Measurements from ENCODE around the gene PLAAT1. TPM values are rescaled to one million over a fixed set of nuclear protein-coding genes. Genes with fewer than 3 reads are reported as not detected.

PLAAT1 gene
- total RNA-seq, result 10 to 100 TPM in 3 of 4 donors, 1 to 10 TPM in 1; 10.0 to 17.4 (median 12.6) TPM
- 12.4 TPM for polyA plus RNA-seq
- long read RNA-seq, donor 1, transcript HRASLS-201 (4 exons, 1,066 nt), result major isoform, 9 of 20 reads
- long read RNA-seq, donor 1, partial matches to known transcripts, result 0 of 20 reads
- long read RNA-seq, donor 1, other reads (novel, unspliced or antisense), result 11 of 20 reads
- long read RNA-seq, donor 2, transcript HRASLS-201 (4 exons, 1,066 nt), result major isoform, 5 of 9 reads
- long read RNA-seq, donor 2, partial matches to known transcripts, result 0 of 9 reads
- long read RNA-seq, donor 2, other reads (novel, unspliced or antisense), result 4 of 9 reads
- long read RNA-seq, donor 3, transcript HRASLS-201 (4 exons, 1,066 nt), result major isoform, 9 of 21 reads
- long read RNA-seq, donor 3, partial matches to known transcripts, result 0 of 21 reads
- long read RNA-seq, donor 3, other reads (novel, unspliced or antisense), result 12 of 21 reads
- long read RNA-seq, donor 4, transcript HRASLS-201 (4 exons, 1,066 nt), result major isoform, 6 of 16 reads
- long read RNA-seq, donor 4, partial matches to known transcripts, result 0 of 16 reads
- long read RNA-seq, donor 4, other reads (novel, unspliced or antisense), result 10 of 16 reads

GRCh38 chr3:193240850-193241706, at the start of gene PLAAT1:
TSS of gene PLAAT1 (plus strand) at chr3:193241222. CDS start at chr3:193255651, 14,429 bp downstream.
- peak within 1 kb of the TSS; percentile 96 for H3K27ac ChIP-seq (ENCODE audit: low read length)
- WGBS, result under 1% methylated on average over 93 of the region's 93 CpGs
- intact Hi-C loops (cut with DNase I), result no loop called here
- H3K4me1 ChIP-seq (ENCODE audit: control insufficient read depth, insufficient read depth, low read length), result peaks cover 1% of the 10 kb centered on the region
- no peaks in the 10 kb centered on the region for H3K27me3 ChIP-seq (ENCODE audit: control insufficient read depth, insufficient read depth)
- no peaks in the 10 kb centered on the region for H3K9me3 ChIP-seq (ENCODE audit: control insufficient read depth, low read length)
- DNase-seq (peak; percentile 82 to 90 (median 89)), ATAC-seq (peak; percentile 96 to 98)
- peak within 1 kb of the TSS; percentile 41 for H3K4me3 ChIP-seq (ENCODE audit: low read length)

GRCh38 chr3:193194371-193194770, 46.7 kb upstream of the PLAAT1 start:
- H3K27ac ChIP-seq (ENCODE audit: low read length), result no peak overlapping the region
- H3K27me3 ChIP-seq (ENCODE audit: control insufficient read depth, insufficient read depth), result no peaks in the 10 kb centered on the region
- no peaks in the 10 kb centered on the region for H3K9me3 ChIP-seq (ENCODE audit: control insufficient read depth, low read length)
- DNase-seq (no peak), ATAC-seq (no peak)
- 22% methylated on average over 3 of the region's 3 CpGs for WGBS
- peaks cover 2% of the 10 kb centered on the region for H3K4me1 ChIP-seq (ENCODE audit: control insufficient read depth, insufficient read depth, low read length)
- no peak overlapping the region for H3K4me3 ChIP-seq (ENCODE audit: low read length)
- intact Hi-C loops (cut with DNase I), result no loop called here

- DNase-seq (no peak), ATAC-seq (no peak)
Measured at GRCh38 chr3:193196746-193197145, 44.3 kb upstream of the PLAAT1 start.

GRCh38 chr3:193207290-193208273, 33.4 kb upstream of the PLAAT1 start:
- Histone ChIP-seq H3K9me3 (ENCODE audit: control insufficient read depth, low read length) (no peaks in the 10 kb centered on the region), H3K27ac (ENCODE audit: low read length) (no peak overlapping the region), H3K4me1 (ENCODE audit: control insufficient read depth, insufficient read depth, low read length) (no peaks in the 10 kb centered on the region), H3K27me3 (ENCODE audit: control insufficient read depth, insufficient read depth) (no peaks in the 10 kb centered on the region), H3K4me3 (ENCODE audit: low read length) (no peak overlapping the region)
- ATAC-seq (no peak), DNase-seq (no peak)
- WGBS, result 26% methylated on average over 5 of the region's 5 CpGs
- intact Hi-C loops (cut with DNase I), result no loop called here

More at GRCh38 chr3:193196746-193197145, 44.3 kb upstream of the PLAAT1 start:
- intact Hi-C loops (cut with DNase I), result no loop called here
- H3K27me3 ChIP-seq (ENCODE audit: control insufficient read depth, insufficient read depth), result no peaks in the 10 kb centered on the region
- no peak overlapping the region for H3K4me3 ChIP-seq (ENCODE audit: low read length)
- no peak overlapping the region for H3K27ac ChIP-seq (ENCODE audit: low read length)
- no peaks in the 10 kb centered on the region for H3K9me3 ChIP-seq (ENCODE audit: control insufficient read depth, low read length)
- no peaks in the 10 kb centered on the region for H3K4me1 ChIP-seq (ENCODE audit: control insufficient read depth, insufficient read depth, low read length)
- WGBS, result 81% methylated on average over 2 of the region's 2 CpGs

GRCh38 chr3:193210618-193211017, 30.4 kb upstream of the PLAAT1 start:
- no peaks in the 10 kb centered on the region for H3K27me3 ChIP-seq (ENCODE audit: control insufficient read depth, insufficient read depth)
- no peaks in the 10 kb centered on the region for H3K4me1 ChIP-seq (ENCODE audit: control insufficient read depth, insufficient read depth, low read length)
- H3K4me3 ChIP-seq (ENCODE audit: low read length), result no peak overlapping the region
- intact Hi-C loops (cut with DNase I), result no loop called here
- ATAC-seq (no peak), DNase-seq (no peak)
- no peaks in the 10 kb centered on the region for H3K9me3 ChIP-seq (ENCODE audit: control insufficient read depth, low read length)
- no peak overlapping the region for H3K27ac ChIP-seq (ENCODE audit: low read length)
- 73% methylated on average over 1 of the region's 1 CpG for WGBS

GRCh38 chr3:193211173-193211572, 29.8 kb upstream of the PLAAT1 start:
- DNase-seq (no peak), ATAC-seq (no peak)
- WGBS, result 74% methylated on average over 2 of the region's 2 CpGs
- H3K4me3 ChIP-seq (ENCODE audit: low read length), result no peak overlapping the region
- H3K27me3 ChIP-seq (ENCODE audit: control insufficient read depth, insufficient read depth), result no peaks in the 10 kb centered on the region
- H3K27ac ChIP-seq (ENCODE audit: low read length), result no peak overlapping the region
- intact Hi-C loops (cut with DNase I), result no loop called here
- no peaks in the 10 kb centered on the region for H3K9me3 ChIP-seq (ENCODE audit: control insufficient read depth, low read length)
- no peaks in the 10 kb centered on the region for H3K4me1 ChIP-seq (ENCODE audit: control insufficient read depth, insufficient read depth, low read length)

- no peaks in the 10 kb centered on the region for H3K27me3 ChIP-seq (ENCODE audit: control insufficient read depth, insufficient read depth)
Measured at GRCh38 chr3:193211984-193212383, 29.0 kb upstream of the PLAAT1 start.

GRCh38 chr3:193212844-193213243, 28.2 kb upstream of the PLAAT1 start:
- whole genome bisulfite sequencing, result 51% methylated on average over 1 of the region's 1 CpG
- Histone ChIP-seq H3K9me3 (ENCODE audit: control insufficient read depth, low read length) (no peaks in the 10 kb centered on the region), H3K27ac (ENCODE audit: low read length) (no peak overlapping the region), H3K27me3 (ENCODE audit: control insufficient read depth, insufficient read depth) (no peaks in the 10 kb centered on the region), H3K4me3 (ENCODE audit: low read length) (no peak overlapping the region), H3K4me1 (ENCODE audit: control insufficient read depth, insufficient read depth, low read length) (no peaks in the 10 kb centered on the region)
- no peak for DNase-seq
- ATAC-seq, result no peak
- intact Hi-C loops (cut with DNase I), result no loop called here

More at GRCh38 chr3:193211984-193212383, 29.0 kb upstream of the PLAAT1 start:
- WGBS, result 45% methylated on average over 1 of the region's 1 CpG
- H3K27ac ChIP-seq (ENCODE audit: low read length), result no peak overlapping the region
- ATAC-seq (no peak), DNase-seq (no peak)
- intact Hi-C loops (cut with DNase I), result no loop called here
- no peaks in the 10 kb centered on the region for H3K9me3 ChIP-seq (ENCODE audit: control insufficient read depth, low read length)
- no peak overlapping the region for H3K4me3 ChIP-seq (ENCODE audit: low read length)
- H3K4me1 ChIP-seq (ENCODE audit: control insufficient read depth, insufficient read depth, low read length), result no peaks in the 10 kb centered on the region

- ATAC-seq (no peak), DNase-seq (no peak)
- Histone ChIP-seq H3K9me3 (ENCODE audit: control insufficient read depth, low read length) (no peaks in the 10 kb centered on the region), H3K4me3 (ENCODE audit: low read length) (no peak overlapping the region), H3K27ac (ENCODE audit: low read length) (no peak overlapping the region), H3K4me1 (ENCODE audit: control insufficient read depth, insufficient read depth, low read length) (no peaks in the 10 kb centered on the region), H3K27me3 (ENCODE audit: control insufficient read depth, insufficient read depth) (no peaks in the 10 kb centered on the region)
- intact Hi-C loops (cut with DNase I), result no loop called here
- 70% methylated on average over 3 of the region's 3 CpGs for WGBS
Measured at GRCh38 chr3:193214445-193214844, 26.6 kb upstream of the PLAAT1 start.
